HG03103 (cell line): Measurements from ENCODE around the gene EPHA8.

Experiments used
- ATAC-seq: cut with Tn5 transposase; IDR thresholded peaks from one replicate; pipeline ENCODE4 v1.9.1; 2021; ENCODE audit warnings: low read depth; ENCODE audit not compliant: unreplicated experiment

EPHA8 gene

DNA sequence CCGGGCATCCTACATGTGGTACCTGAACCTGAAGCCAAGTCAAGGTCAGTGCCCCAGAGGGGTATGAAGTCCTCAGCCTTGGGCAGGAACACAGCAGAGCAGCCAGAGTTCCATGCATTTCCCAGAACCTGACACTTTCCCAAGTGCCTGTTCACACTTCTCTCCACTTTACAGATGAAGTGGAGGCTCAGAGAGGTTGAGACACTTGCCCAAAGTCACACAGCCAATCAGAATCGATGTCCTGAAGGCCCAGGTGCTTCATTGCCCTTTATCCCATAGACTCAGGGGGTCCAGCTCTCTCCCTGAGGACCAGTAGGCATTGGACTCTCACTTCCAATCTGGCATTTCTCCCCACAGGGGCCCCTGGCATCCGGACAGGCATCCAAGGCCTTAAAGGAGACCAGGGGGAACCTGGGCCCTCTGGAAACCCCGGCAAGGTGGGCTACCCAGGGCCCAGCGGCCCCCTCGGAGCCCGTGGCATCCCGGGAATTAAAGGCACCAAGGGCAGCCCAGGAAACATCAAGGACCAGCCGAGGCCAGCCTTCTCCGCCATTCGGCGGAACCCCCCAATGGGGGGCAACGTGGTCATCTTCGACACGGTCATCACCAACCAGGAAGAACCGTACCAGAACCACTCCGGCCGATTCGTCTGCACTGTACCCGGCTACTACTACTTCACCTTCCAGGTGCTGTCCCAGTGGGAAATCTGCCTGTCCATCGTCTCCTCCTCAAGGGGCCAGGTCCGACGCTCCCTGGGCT, 75.4 kb downstream of the EPHA8 start:
- no peak for ATAC-seq

- ATAC-seq: no peak
Measured at GRCh38 chr1:22639286-22639685, 76.0 kb downstream of the EPHA8 start.

DNA sequence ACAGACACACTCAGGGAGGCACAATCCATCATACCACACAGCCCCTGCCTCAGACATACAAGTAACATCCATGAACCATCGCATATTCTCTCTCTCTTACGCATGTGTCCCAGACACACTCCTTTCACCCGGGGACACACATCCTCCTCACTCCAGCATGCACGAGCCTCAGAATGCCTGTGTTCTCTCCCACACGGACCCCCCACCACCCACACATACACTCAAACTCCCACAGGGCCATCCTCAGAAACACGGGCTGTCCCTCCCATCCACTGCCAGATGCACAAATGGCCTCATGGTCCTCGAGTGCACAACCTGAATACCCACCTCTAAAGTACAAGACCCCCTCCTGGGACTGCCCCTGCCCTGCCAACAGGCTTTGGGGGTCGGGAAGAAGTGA, 78.0 kb downstream of the EPHA8 start:
- no peak for ATAC-seq

DNA sequence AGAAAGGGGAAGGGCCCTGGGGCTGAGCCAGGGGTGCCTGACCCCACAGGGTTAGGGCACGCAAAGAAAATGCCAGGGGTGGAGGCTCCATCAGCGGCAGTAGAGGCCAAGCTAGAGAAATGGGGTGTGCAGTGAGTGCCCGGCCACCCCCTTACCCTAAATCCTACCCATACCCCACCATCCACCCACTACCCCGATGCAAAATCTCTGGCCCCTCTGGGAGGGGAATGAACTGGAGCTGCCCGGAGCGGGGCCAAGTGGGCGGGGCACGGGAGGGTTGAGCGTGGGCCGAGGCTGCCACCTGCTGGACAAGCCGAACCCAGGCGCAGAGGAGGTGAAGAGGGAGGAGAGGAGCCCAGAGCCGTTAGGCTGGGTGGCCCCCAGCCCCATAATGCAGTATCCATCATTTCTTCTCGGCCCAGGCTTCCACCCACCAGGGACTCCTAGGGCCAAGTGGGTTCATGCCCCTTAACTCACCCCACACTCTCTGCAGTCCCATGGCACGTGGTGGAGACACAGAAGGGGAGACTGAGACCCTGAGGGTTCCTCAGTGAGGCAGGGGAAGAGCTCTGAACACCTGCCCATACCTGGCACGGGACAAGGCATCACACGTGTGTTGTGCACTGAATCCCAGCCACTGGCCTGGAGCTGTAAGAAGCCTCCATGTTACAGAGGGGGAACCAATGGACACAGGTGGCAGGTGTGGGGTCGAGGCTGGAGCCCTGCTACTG, 78.8 kb downstream of the EPHA8 start:
- ATAC-seq: no peak

GRCh38 chr1:22643381-22643780, 80.1 kb downstream of the EPHA8 start, which contains the start of gene C1QC:
Gene C1QC, plus strand, starts transcription at chr1:22643633. Its CDS starts 391 bp downstream, at chr1:22644024.
- no peak for ATAC-seq

DNA sequence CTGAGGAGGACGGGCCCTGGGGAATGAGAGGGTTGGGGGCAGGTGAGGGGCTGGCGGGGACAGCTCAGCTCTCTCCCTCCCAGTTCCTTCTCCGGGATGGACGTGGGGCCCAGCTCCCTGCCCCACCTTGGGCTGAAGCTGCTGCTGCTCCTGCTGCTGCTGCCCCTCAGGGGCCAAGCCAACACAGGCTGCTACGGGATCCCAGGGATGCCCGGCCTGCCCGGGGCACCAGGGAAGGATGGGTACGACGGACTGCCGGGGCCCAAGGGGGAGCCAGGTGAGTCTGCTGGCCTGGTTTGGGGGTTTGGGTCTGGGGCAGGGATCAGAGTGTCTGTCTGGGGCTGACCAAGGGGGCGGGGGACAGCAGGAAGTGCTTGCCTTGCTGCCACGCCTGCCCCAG, 80.6 kb downstream of the EPHA8 start:
- no peak for ATAC-seq

- ATAC-seq: no peak
Measured at GRCh38 chr1:22645931-22646330, 82.6 kb downstream of the EPHA8 start.

GRCh38 chr1:22646384-22646783, 83.1 kb downstream of the EPHA8 start:
- no peak for ATAC-seq

DNA sequence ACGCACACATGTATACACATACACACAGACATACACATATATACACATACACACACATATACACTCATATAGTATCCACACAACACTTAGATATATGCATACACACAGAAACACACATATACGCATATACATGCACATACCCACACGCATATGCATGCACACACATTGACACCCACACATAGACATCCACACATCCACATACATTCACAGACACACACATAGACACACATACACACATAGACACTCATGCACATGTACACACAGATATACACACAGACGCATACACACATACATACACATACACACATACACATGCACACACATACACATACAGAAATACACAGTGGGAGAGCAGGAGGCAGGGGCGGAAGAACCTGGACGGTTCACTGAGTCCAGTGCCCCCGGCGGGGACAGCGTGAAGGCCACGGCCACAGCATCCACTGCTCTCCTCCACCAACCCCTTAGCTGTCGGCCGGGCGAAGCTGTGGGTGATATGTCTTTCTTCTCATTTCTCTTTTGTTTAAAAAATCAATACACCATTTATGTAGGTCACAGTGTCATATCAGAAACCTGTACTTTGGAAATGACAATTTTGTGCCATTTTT, 86.9 kb downstream of the EPHA8 start:
- ATAC-seq: no peak

DNA sequence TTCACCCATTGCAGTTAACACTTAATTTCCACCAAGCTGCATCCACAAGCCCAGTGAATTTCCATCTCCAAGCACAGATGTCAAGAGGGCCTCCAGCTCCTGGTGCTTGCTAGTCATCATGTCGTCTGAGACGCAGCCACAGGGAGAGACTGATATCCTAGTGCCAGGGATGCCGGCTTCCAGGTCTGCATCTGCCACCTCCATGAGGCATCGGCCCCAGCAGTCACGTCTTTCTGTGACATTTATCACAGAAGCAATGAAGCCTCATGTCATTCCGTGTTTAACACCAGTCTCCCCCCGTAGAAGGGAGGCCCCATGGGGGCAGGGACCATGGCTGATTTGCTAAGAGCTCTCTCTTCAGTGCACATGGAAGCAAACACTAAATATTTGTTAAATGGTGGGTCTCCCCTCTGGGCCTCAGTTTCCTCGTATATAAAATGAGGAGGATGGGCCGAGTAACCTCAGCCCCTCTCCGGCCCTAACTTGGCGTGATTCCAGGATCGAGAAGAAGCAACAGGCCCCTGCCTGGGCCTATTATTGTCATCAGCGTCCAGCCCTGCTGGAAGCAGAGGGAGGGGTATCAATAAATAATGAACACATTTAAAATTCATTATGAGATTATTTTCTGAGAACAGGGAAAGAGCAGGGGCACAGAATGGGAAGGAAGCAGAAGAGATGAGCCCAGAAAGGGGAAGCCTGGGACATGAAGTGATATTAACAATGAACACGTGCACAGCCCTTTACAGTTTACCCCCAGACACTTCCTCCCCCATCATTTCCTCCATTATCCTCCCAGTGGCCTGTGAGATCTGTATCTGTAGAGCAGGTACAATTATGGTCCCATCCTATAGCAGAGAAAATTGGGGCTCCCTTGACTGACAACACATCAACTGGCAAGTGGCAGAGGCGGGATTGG, 88.9 kb downstream of the EPHA8 start:
- no peak for ATAC-seq

DNA sequence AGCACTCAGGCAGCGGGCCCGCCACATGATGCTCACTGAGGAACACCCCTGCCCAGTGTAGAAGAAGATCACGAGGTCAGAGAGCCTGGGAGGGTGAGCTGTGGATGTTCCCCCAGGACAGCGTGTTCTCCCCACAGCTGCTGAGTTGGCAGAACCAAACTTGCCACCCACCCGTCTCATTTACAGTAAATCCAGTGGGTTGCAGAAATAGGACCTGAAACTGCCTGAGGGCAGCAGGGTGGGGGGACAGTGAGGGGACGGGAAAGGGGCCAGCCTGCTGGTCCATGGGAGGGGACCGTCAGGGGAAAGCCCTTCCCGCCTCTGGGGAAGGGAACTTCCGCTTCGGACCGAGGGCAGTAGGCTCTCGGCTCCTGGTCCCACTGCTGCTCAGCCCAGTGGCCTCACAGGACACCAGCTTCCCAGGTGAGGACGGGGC, 89.6 kb downstream of the EPHA8 start, which contains the start of gene C1QB:
C1QB (plus strand) TSS at position 356 of the 436 bp plus-strand sequence. CDS start 6,227 bp downstream, outside the sequence.
- no peak for ATAC-seq
